Endothelial cell of umbilical vein (primary cell): Measurements from ENCODE around the gene CCDC34. TPM values are rescaled to one million over a fixed set of nuclear protein-coding genes. Genes with fewer than 3 reads are reported as not detected.

Experiments used
- BruUV-seq: library from RNA; stranded (reverse); fragments of 400-500 nt; replicated peaks from 2 replicates; lab custom pipeline; 2021; lab: Mats Ljungman, UMichigan
- CTCF ChIA-PET: fragments of 300-600, 350-600 bp; sonication (Branson Sonifier 250); formaldehyde crosslinking; loops from one replicate; lab custom pipeline; 2021; ENCODE audit warnings: antibody characterized with exemption, inconsistent platforms; lab: Charles Lee
- POLR2A ChIA-PET: fragments of 300-600, 350-600 bp; sonication (Branson Sonifier 250); formaldehyde crosslinking; loops from one replicate; lab custom pipeline; 2021; ENCODE audit warnings: antibody characterized with exemption, inconsistent platforms; lab: Charles Lee
- DNase-seq: peaks from one replicate; pipeline ENCODE4 v3.0.0-alpha.2; 2011; ENCODE audit warnings: low read depth, low spot score
- FAIRE-seq: peaks from 2 replicates; lab custom pipeline; 2011; peaks lifted over from hg19 to GRCh38; lab: Jason Lieb, UNC
- H2AFZ ChIP-seq: 2 replicates; pipeline ENCODE4 v1.6.0; 2012; ENCODE audit warnings: low read depth, low read length, control low read depth, inconsistent platforms
- H3K27ac ChIP-seq: 2 replicates; pipeline ENCODE4 v1.5.1; 2011; ENCODE audit warnings: low read depth, mild to moderate bottlenecking, control low read depth, low read length, moderate library complexity; ENCODE audit not compliant: insufficient read depth
- H3K27me3 ChIP-seq, 2 experiments: 2 replicates each; pipeline versions ENCODE4 v1.6.0 to v1.6.1; 2011; ENCODE audit warnings: low read length in 2 of 2, mixed read lengths in 1 of 2; ENCODE audit not compliant: control insufficient read depth in 2 of 2, insufficient read depth in 2 of 2
- H3K36me3 ChIP-seq, 2 experiments: 2 replicates in 1 of 2; 3 replicates in 1 of 2; pipeline ENCODE4 v1.5.1; 2011; ENCODE audit warnings: low read length in 2 of 2, mild to moderate bottlenecking in 1 of 2, moderate library complexity in 1 of 2; ENCODE audit not compliant: control insufficient read depth in 2 of 2, insufficient read depth in 2 of 2; ENCODE audit errors: extremely low read depth in 1 of 2
- H3K4me1 ChIP-seq: 3 replicates; pipeline ENCODE4 v1.5.1; 2011; ENCODE audit warnings: mild to moderate bottlenecking, low read length; ENCODE audit not compliant: control insufficient read depth, insufficient read depth; ENCODE audit errors: extremely low read depth
- H3K4me2 ChIP-seq: 2 replicates; pipeline ENCODE4 v1.6.1; 2011; ENCODE audit warnings: low read length, control low read depth, mixed read lengths; ENCODE audit not compliant: insufficient read depth
- H3K4me3 ChIP-seq, 3 experiments: fragments of 200-600 bp in 1 of 3; sonication (generic), shearing (Covaris generic) in 1 of 3; replicated peaks in 1 of 3; 2 replicates each; pipeline ENCODE4 v1.5.1; 2011 to 2016; ENCODE audit warnings: control low read depth in 3 of 3, low read length in 3 of 3, mild to moderate bottlenecking in 2 of 3, inconsistent platforms in 1 of 3, low read depth in 1 of 3, moderate library complexity in 1 of 3; ENCODE audit not compliant: insufficient read depth in 1 of 3
- H3K79me2 ChIP-seq: 2 replicates; pipeline ENCODE4 v1.6.0; 2012; ENCODE audit warnings: low read length, inconsistent platforms; ENCODE audit not compliant: control insufficient read depth, insufficient read depth
- H3K9ac ChIP-seq: replicated peaks from 2 replicates; pipeline ENCODE3; 2011; ENCODE audit warnings: low read length, control low read depth; ENCODE audit not compliant: insufficient read depth; ENCODE audit errors: extremely low read depth
- H3K9me1 ChIP-seq: replicated peaks from 3 replicates; pipeline ENCODE4 v1.6.0; 2011; ENCODE audit warnings: mild to moderate bottlenecking, low read length; ENCODE audit not compliant: control insufficient read depth, insufficient read depth; ENCODE audit errors: extremely low read depth
- H3K9me3 ChIP-seq: replicated peaks from 2 replicates; pipeline ENCODE4 v1.5.1; 2012; ENCODE audit warnings: low read length, inconsistent platforms; ENCODE audit not compliant: control insufficient read depth, insufficient read depth
- H4K20me1 ChIP-seq: replicated peaks from 2 replicates; pipeline ENCODE3; 2011; ENCODE audit warnings: mild to moderate bottlenecking, low read length; ENCODE audit not compliant: control insufficient read depth, insufficient read depth; ENCODE audit errors: extremely low read depth
- EZH2 ChIP-seq: IDR thresholded peaks from 2 replicates; pipeline ENCODE4 v1.6.1; 2012; ENCODE audit warnings: borderline replicate concordance, low read depth, mild to moderate bottlenecking, moderate library complexity, low read length, inconsistent platforms; ENCODE audit not compliant: severe bottlenecking
- FOS ChIP-seq: IDR thresholded peaks from 2 replicates; pipeline ENCODE4 v1.6.1; 2011; ENCODE audit warnings: mild to moderate bottlenecking, low read length, moderate library complexity, borderline replicate concordance; ENCODE audit not compliant: insufficient read depth
- GATA2 ChIP-seq: IDR thresholded peaks from 2 replicates; pipeline ENCODE4 v1.7.0; 2011; ENCODE audit warnings: low read depth, mild to moderate bottlenecking, moderate library complexity, mixed read lengths, low read length; ENCODE audit not compliant: insufficient read length, insufficient read depth
- JUN ChIP-seq: IDR thresholded peaks from 2 replicates; pipeline ENCODE4 v1.6.1; 2011; ENCODE audit warnings: borderline replicate concordance, low read depth; ENCODE audit not compliant: insufficient read length, insufficient read depth
- MYC ChIP-seq: IDR thresholded peaks from one replicate; pipeline ENCODE4 v1.6.1; 2011; ENCODE audit warnings: mild to moderate bottlenecking, low read depth, low read length
- POLR2AphosphoS5 ChIP-seq: IDR thresholded peaks from 2 replicates; pipeline ENCODE4 v1.6.1; 2012; ENCODE audit warnings: low read depth, mild to moderate bottlenecking, control low read depth, low read length, moderate library complexity; ENCODE audit not compliant: insufficient read depth
- dilution Hi-C: fragments of 300-500 bp; cut with MboI; formaldehyde crosslinking; loops from one replicate; pipeline ENCODE4 v1.15.0; 2019; ENCODE audit warnings: low sequenced_read_pairs; ENCODE audit not compliant: extremely low pct_ligation_motif_present
- intact Hi-C: fragments of 100-400 bp; cut with micrococcal nuclease; formaldehyde crosslinking; loops from one replicate; pipeline ENCODE4 v1.10.0; 2022
- polyA plus RNA-seq, 4 experiments: library from polyadenylated mRNA; depleted of rRNA in 3 of 4; stranded (reverse) in 3 of 4; unstranded in 1 of 4; fragments of >200 nt; gene quantifications; 2 replicates each; pipeline versions ENCODE4 v1.2.1 to v1.2.3, GENCODE V29; 2011 to 2012; ENCODE audit warnings: missing spikeins in 1 of 4
- total RNA-seq: library from RNA; stranded (reverse); gene quantifications from 2 replicates; pipeline ENCODE4 v1.2.3, GENCODE V29; 2021
- TF ChIP-seq, protein P1 (sequence below): IDR thresholded peaks from 2 replicates; pipeline ENCODE4 v1.6.1; 2011; ENCODE audit not compliant: insufficient read depth, insufficient read length

The CCDC34 gene
- total and polyA plus RNA-seq, 2 donors (not counting 3 experiments of a cell fraction or from before 2014, with no cell fraction given): 2.3 to 11.4 TPM

DNA sequence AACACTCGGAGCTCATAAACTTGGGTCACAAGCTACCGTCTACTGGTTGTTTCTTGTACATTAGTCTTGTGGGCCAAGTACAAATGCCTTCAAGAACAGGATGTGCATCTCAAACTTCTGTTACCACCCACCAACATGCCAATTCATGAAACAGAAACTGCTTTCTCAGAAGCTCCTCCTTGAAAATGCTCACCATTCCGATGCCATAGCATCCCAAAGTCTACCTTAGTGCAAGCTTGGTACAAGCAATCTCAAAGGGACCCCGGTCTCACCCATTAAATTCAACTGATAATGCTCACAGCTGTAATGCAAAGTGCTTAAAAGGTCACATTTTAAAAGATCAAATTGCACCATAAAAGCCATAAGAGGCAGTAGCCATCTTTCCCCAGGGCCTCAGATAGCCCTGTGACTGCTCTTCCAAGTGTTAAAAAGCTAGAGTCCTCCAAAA is 31.8 kb upstream of the CCDC34 start:
- Histone ChIP-seq H3K27me3 (no peaks in the 10 kb centered on the region), H3K4me2 (no peak overlapping the region), H3K27ac (no peak overlapping the region), H2AFZ (no peak overlapping the region), H3K9me3 (no peaks in the 10 kb centered on the region), H3K79me2 (no peaks in the 10 kb centered on the region), H3K9ac (no peak overlapping the region), H3K36me3 (no peaks in the 10 kb centered on the region), H3K9me1 (no peaks in the 10 kb centered on the region), H4K20me1 (no peaks in the 10 kb centered on the region), H3K4me3 (no peak overlapping the region), H3K4me1 (peaks cover 6% of the 10 kb centered on the region)
- no peak for TF ChIP-seq EZH2
- TF ChIP-seq POLR2AphosphoS5: no peak
- TF ChIP-seq MYC: no peak
- TF ChIP-seq JUN: no peak
- no peak for TF ChIP-seq GATA2
- TF ChIP-seq, protein P1, sequence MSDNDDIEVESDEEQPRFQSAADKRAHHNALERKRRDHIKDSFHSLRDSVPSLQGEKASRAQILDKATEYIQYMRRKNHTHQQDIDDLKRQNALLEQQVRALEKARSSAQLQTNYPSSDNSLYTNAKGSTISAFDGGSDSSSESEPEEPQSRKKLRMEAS: no peak
- no peak for TF ChIP-seq FOS
- dilution Hi-C loops: no loop called here
- no peak for FAIRE-seq
- intact Hi-C loops: no loop called here
- no TSS peak for BruUV-seq
- ChIA-PET POLR2A (no interaction called here), CTCF (interaction anchor here (0.5 to 2.4 kb wide), 3 partner anchors 11 to 91 kb away, joined by 3 to 10 read pairs (median 5); partner anchors contain the start of gene LGR4)
- DNase-seq: no peak
